Retinal pigment epithelial cell (primary cell): Measurements from ENCODE around the gene SLC2A9.

ENCODE experiments used
- DNase-seq: peaks from one replicate; pipeline ENCODE4 v3.0.0-alpha.2; 2010; ENCODE audit warnings: low read depth
- H3K4me3 ChIP-seq: 2 replicates; pipeline ENCODE4 v1.5.1; 2011; ENCODE audit warnings: mild to moderate bottlenecking, low read length, control low read depth, moderate library complexity
- TF ChIP-seq, protein P1 (sequence below): conservative IDR thresholded peaks from 2 replicates; pipeline ENCODE4 v1.5.1; 2011; ENCODE audit warnings: low read depth, low read length, control low read depth, inconsistent platforms

The SLC2A9 gene

DNA sequence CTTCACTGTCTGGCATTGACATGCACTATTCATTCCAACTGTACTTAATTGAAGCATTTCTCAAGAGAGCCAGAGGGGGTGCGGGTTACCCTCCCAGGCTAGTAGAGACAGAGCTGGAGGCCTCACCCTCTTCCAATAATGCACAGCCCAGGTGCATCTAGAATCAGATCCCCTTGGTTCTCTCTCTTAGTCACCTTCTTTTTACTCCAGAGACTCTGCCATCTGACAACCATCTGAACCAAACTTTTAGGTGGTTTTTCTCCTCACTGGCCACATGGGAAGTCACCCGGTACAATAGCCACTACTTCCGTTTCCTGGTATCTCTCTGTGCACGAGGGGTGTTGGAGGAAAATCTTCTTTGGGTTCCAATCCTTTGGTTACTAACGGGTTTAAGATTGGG is 81.3 kb downstream of the SLC2A9 start:
- DNase-seq, result no peak
- no peak overlapping the region for H3K4me3 ChIP-seq
- TF ChIP-seq, protein P1, sequence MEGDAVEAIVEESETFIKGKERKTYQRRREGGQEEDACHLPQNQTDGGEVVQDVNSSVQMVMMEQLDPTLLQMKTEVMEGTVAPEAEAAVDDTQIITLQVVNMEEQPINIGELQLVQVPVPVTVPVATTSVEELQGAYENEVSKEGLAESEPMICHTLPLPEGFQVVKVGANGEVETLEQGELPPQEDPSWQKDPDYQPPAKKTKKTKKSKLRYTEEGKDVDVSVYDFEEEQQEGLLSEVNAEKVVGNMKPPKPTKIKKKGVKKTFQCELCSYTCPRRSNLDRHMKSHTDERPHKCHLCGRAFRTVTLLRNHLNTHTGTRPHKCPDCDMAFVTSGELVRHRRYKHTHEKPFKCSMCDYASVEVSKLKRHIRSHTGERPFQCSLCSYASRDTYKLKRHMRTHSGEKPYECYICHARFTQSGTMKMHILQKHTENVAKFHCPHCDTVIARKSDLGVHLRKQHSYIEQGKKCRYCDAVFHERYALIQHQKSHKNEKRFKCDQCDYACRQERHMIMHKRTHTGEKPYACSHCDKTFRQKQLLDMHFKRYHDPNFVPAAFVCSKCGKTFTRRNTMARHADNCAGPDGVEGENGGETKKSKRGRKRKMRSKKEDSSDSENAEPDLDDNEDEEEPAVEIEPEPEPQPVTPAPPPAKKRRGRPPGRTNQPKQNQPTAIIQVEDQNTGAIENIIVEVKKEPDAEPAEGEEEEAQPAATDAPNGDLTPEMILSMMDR, result no peak

DNA sequence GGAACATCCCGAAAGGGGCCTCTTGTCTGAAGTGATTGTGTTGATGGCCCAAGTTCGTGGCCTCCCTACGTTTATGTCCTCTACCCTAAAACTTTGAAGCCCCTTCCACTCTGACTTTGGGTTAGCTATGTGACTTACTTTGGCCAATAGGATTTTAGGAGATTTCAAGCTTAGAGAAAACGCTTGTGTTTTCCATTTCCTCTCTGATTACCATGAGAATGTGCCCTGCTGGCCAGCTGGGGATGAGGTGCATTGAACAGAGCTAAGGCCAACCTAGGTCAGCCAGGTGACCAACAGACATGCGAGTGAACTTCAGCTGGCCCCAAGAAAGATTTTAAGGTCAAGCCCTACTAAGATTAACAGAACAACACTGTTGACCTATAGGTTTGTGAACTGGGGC is 82.4 kb downstream of the SLC2A9 start:
- TF ChIP-seq, protein P1, result no peak

DNA sequence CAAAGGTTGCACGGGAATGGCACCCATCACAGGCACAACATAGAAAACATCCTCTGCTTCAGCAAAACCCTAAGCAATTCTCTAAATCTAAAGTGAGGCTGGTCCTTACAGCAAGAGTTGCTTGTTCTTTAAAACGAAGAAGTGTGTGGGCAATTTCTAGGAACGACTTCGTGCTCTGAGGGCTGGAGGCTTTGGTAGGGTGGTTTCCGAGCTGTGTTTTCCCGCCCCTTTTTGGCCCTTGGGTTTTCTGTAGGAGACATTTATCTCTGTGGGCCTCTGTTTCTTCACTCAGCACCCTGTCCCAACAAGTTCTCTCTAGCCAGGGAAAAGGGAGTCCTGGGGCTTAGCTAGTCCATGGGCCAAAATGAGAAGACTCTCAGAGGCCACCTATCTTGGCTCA is 84.2 kb downstream of the SLC2A9 start:
- DNase-seq, result no peak
- TF ChIP-seq, protein P1, result no peak
- no peak overlapping the region for H3K4me3 ChIP-seq

More for the DNA sequence above, 82.4 kb downstream of the SLC2A9 start:
- DNase-seq, result no peak
- no peak overlapping the region for H3K4me3 ChIP-seq

DNA sequence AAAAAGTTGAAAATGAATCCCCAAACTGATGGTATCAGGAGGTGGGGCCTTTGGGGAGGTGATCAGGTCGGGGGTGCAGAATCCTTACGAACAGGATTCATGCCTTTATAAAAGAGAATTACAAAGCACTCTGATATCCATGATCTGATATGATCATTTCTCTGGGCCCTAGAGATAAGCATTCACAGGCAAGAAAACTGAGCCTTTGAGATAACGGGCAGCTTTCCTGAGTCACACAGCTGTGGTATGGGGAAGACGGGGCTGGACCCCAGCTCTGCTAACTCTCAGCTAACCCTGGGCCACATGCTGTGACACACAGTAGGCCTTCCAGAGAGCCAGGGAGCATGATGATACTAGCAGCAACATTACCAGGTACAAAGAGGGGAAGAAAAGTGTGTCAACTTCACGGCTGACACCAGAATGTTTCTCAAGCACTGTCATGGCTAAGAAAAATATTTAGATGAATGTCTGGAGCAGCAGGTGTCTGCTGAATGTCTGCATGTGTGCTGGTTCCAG is 85.1 kb downstream of the SLC2A9 start:
- no peak for DNase-seq
- TF ChIP-seq, protein P1, result no peak

DNA sequence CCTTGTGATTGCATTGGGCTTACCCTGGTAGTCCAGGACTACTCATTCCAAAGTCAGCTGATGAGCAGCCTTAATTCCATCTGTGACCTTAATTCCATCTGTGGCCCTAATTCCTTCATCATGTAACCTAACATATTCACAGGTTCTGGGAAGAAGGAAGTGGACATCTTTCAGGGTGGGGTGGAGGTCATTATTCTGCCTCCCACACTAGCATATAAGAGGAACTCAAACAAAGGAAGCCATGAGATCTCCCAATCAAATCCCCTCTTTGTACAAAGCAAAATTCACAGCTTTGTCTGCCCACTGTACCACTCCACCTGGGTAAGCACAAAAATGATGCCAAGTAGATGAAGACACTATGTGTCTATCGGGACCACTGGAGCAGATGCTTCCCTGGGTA is 87.3 kb downstream of the SLC2A9 start:
- no peak overlapping the region for H3K4me3 ChIP-seq
- TF ChIP-seq, protein P1, result no peak
- DNase-seq, result no peak

More for the DNA sequence above, 85.1 kb downstream of the SLC2A9 start:
- H3K4me3 ChIP-seq, result no peak overlapping the region

DNA sequence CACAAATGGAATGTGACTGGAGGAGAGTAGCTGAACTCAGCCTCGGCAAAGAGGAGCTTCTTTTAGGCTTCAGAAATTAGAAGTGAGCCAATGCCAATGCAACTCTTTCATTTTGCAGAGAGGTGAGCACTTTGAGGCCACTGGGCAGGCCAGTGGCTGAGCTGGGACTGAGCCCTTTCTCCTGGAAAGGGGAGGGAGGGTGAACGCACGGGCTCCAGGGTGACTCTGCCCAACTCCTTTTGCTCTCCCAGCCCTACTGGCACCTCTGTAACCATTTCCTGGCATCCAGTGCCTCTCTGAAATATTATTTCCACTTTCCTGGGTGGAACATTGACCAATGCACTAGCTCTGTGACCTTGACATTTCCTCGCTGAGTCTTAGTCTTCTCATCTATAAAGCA is 88.1 kb downstream of the SLC2A9 start:
- TF ChIP-seq, protein P1, result no peak
- no peak for DNase-seq
- no peak overlapping the region for H3K4me3 ChIP-seq

DNA sequence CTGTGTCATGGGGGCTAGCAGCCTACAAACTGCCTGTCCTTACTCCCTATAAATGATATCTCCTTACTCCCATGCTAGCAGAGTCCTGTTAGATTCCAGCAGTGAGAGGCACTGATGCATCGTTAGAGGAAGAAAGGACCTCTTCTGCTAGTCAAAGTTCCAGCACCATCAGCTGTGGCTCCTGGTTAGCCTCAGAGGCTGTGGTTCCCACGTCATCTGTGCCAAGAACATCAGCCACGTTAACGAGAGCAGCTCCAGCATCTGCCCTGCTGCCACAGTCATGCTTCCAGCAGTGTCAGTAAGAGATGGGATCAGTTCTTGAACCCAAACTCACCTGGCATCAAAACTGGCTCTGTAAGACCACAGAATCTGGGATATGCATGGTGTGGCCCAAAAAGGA is 88.5 kb downstream of the SLC2A9 start:
- no peak overlapping the region for H3K4me3 ChIP-seq
- no peak for DNase-seq
- TF ChIP-seq, protein P1, result no peak
